HG03520 (cell line): ENCODE results near the gene IKZF3.
"Not testable (repeated sequence)": the region's sequence is repeated elsewhere in the genome, so short reads cannot be mapped to it uniquely, and the experiment has no call there.

Experiments used
- ATAC-seq: cut with Tn5 transposase; IDR thresholded peaks from one replicate; pipeline ENCODE4 v1.9.1; 2021; ENCODE audit warnings: mild to moderate bottlenecking, moderate library complexity; ENCODE audit not compliant: unreplicated experiment

The IKZF3 gene

GRCh38 chr17:39782481-39782880 is 81.6 kb downstream of the IKZF3 start:
- ATAC-seq: no peak

DNA sequence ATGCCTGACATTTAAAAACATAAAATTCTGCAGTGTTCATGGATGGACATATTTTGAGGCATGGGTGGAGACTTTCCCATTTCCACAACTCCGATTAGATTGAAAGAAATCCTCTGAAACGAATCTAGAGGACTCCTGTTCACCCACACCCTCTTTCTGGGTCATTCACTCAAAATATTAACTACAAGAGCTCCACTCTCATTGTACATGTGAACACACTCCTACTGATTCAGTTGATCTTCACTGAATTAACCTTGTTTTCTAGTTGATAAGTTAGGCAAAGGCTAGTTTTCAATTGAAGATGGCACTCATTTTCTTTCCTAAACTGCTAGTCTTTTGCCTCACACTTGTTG is 82.3 kb downstream of the IKZF3 start:
- ATAC-seq: no peak

- no peak for ATAC-seq
These were observed 82.9 kb downstream of the IKZF3 start for GRCh38 chr17:39781031-39781860.

- peak; percentile 47 for ATAC-seq
These were observed 86.4 kb downstream of the IKZF3 start for GRCh38 chr17:39777534-39778365.

DNA sequence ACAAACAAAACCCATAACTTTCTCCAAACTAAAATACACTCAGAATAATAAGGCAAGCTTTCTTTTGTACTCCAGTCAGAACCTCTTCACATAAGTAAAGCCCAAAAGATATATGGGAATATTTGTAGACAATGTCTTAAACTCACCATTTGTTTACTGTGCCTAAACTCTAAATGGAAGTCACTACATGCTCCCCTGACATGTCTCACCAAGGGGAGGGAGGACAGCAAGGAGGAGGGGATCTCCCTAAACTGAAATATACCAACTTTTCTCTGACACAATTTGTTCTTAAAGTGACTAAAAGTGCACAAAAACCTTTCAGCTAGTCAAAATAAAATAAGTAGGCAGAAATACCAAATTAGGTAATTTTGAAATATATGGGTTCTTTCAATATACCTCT is 87.9 kb downstream of the IKZF3 start:
- no peak for ATAC-seq

- ATAC-seq: no peak
These were observed 89.1 kb downstream of the IKZF3 start for GRCh38 chr17:39775031-39775430.

GRCh38 chr17:39774047-39774446 is 90.1 kb downstream of the IKZF3 start:
- ATAC-seq: no peak

- ATAC-seq: no peak
These were observed 90.9 kb downstream of the IKZF3 start for GRCh38 chr17:39772987-39773934.

- no peak for ATAC-seq
These were observed 91.7 kb downstream of the IKZF3 start for GRCh38 chr17:39772415-39772814.

- ATAC-seq: peak; percentile 37
These were observed 94.0 kb downstream of the IKZF3 start for GRCh38 chr17:39769974-39770587.

DNA sequence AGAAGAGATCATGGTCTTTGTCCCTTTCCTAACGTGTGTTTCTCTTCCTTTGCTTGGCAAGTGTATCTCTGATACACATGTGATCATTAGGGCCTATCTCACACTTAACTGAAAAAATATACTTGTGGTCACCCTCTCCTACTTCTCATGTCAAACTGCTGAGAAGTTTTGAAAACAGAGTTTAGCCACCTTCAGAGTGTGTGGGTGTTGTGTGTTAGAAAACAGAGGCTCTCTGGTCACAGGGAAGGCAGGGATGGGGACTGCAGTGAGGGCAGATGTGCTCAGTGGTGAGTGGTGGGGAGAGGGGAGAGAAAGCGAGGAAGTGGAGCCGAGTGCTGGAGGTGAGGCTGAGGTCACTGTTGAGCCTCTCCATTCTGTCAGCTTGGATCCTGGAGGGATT is 97.0 kb downstream of the IKZF3 start:
- ATAC-seq: no peak

- no peak for ATAC-seq
These were observed 98.3 kb downstream of the IKZF3 start for GRCh38 chr17:39765766-39766165.

DNA sequence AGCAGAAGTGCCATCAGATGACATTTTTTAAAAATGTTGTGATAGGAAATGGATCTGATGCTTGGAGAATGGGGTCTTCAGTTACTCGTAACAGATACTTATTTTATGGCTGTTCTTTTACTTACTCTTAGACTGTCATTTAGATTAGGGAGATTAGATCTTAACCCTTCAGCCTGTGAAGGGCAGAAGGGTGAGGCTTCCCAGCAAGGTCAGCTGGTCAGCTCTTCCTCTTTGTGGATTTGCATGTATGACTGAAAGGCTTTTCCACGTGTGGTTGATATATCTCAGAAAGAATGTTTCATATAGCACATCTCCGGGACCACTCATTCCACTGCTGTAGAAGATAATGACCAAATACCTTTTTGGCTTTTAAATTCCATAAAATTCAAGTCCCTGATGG is 98.9 kb downstream of the IKZF3 start:
- ATAC-seq: no peak

GRCh38 chr17:39764171-39764570 is 99.9 kb downstream of the IKZF3 start:
- not testable (repeated sequence) for ATAC-seq

DNA sequence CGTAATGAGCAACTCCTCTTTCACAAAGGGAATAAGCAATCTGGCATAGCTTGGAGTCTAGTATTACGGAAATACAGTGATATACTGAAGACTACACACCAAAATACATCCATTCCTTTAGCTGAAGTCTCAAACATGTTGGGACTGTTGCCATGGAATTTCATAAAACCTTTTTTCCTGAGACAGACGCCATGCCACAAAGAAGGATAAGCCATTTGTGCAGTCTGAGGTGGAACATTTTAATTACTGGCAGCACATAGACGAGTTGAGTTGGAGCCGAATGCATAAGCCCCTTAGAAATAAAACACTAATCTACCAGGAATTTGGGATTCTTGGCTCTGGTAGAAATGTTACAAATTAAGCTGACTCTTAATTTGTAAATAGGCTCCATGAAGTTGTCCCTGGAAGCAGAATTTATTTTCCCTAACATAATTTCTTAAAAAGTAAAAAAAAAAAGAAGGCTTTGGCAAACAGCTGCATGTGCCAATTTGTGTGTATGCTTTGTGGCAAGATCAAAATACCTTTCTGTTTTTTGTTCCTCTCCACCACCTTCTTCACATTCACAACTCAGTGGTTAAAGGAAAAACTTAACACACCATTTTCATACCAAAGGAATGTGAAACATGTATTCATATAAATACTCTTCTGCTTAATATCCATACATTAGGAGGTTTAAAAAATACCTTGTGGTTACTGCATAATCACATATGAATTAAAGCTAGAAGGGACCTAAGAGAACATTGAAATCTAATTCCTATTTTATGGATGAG is 100.9 kb downstream of the IKZF3 start:
- no peak for ATAC-seq

DNA sequence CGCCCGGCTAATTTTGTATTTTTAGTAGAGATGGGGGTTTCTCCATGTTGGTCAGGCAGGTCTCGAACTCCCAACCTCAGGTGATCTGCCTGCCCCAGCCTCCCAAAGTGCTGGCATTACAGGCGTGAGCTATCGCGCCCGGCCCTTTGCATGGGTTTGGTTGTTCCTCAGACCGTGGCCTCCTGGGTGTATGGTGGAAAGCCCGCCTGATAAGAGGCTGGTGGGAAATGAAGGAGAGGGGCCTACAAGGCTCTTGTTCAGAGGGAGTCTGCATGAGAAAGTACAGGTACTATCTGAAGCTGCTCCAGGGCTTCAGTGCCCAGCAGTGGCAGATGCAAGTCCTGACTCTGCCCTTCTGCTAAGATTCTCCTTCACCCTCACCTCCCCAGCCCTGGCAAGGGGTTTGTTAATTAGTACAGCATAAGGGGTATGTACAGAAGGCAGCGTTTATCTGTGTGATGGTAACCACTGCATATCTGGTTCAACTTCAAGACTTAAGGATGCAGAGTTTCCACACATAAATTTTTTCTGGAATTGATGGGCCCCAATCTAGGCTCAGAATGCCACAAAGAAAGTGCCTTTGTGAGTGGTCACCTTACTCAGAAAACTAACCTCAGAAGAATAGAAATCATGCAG is 102.1 kb downstream of the IKZF3 start:
- no peak for ATAC-seq

- ATAC-seq: no peak
These were observed 104.9 kb downstream of the IKZF3 start for GRCh38 chr17:39759204-39759603.

DNA sequence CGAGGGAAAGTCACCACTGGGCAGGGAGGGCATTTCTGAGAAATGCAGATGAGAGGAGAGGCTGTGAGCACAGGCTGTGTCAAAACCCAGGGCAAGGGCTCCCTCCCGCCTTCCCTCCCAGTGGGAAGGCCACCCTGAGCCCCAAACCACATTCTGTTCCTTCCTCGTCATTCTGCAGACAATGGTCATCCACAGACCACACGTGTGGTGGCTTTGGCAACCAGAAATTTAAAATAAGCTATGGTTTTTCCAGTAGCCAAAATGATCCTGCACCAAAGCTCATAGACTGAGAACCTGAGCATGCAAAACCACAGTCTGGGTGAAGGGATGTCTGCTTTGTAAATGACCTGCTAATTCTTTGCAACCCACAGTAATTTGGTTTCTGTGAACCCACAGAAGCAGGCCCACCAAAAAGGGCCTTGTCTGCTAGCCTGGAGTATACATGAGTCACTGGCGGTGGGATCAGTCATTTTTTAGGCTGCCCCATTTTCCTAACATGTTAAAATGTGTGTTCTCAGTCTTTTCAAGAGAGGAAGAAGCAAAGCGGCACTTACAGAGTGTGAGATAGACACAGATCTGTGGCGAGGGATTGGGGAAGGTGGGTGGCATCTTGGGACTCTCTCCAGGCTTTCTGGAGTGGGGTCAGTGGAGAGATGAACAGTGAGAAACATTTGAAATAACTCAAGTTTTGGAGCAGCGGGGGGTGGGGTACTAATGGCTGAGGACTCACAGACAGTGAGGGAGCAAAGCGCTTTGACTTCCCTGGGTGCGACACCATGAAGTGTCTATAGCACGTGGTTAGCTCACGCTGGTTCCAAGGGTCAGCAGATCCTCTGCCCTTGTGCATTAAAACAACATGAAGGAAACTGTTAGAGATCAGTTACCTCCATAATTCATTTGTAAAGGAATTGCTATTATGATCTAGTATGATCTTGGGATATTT is 105.9 kb downstream of the IKZF3 start:
- no peak for ATAC-seq
